Limb (tissue), 2 donors: Measurements from ENCODE around the gene SNX19.

Experiments used
- DNase-seq, 2 donors: peaks; one replicate each; pipeline ENCODE4 v3.0.0-alpha.2; 2016; ENCODE audit errors: extremely low spot score in 2 of 2

SNX19 gene

GRCh38 chr11:130908061-130908460 is 8.2 kb downstream of the SNX19 start:
- no peak for DNase-seq

GRCh38 chr11:130907229-130907628 is 9.1 kb downstream of the SNX19 start:
- DNase-seq = no peak

GRCh38 chr11:130906616-130907015 is 9.7 kb downstream of the SNX19 start:
- DNase-seq = no peak

GRCh38 chr11:130905512-130905911 is 10.8 kb downstream of the SNX19 start:
- DNase-seq = no peak

GRCh38 chr11:130904380-130904779 is 11.9 kb downstream of the SNX19 start:
- DNase-seq = no peak

GRCh38 chr11:130902380-130902779 is 13.9 kb downstream of the SNX19 start:
- no peak for DNase-seq

- no peak for DNase-seq
Observed at GRCh38 chr11:130899106-130899505, 17.2 kb downstream of the SNX19 start.

- DNase-seq = peak in 1 of 2 donors; percentile 24
Observed at GRCh38 chr11:130897262-130898182, 18.8 kb downstream of the SNX19 start.

GRCh38 chr11:130894322-130895025 is 21.8 kb downstream of the SNX19 start:
- peak; percentile 61 to 81 for DNase-seq

GRCh38 chr11:130892861-130893260 is 23.4 kb downstream of the SNX19 start:
- DNase-seq = no peak

- DNase-seq = no peak
Observed at GRCh38 chr11:130891326-130891725, 25.0 kb downstream of the SNX19 start.

- no peak for DNase-seq
Observed at GRCh38 chr11:130890039-130890745, 26.1 kb downstream of the SNX19 start.

GRCh38 chr11:130888790-130889189 is 27.5 kb downstream of the SNX19 start:
- no peak for DNase-seq

GRCh38 chr11:130886704-130887103 is 29.6 kb downstream of the SNX19 start:
- DNase-seq = no peak

- DNase-seq = no peak
Observed at GRCh38 chr11:130882138-130882551, 34.1 kb downstream of the SNX19 start.

- DNase-seq = no peak
Observed at GRCh38 chr11:130881475-130882137, 34.7 kb downstream of the SNX19 start.

GRCh38 chr11:130879836-130880235 is 36.4 kb downstream of the SNX19 start:
- no peak for DNase-seq

GRCh38 chr11:130876931-130877915 is 39.1 kb downstream of the SNX19 start:
- no peak for DNase-seq

GRCh38 chr11:130876100-130876499 is 40.2 kb downstream of the SNX19 start:
- no peak for DNase-seq

GRCh38 chr11:130874955-130875531 is 41.2 kb downstream of the SNX19 start:
- no peak for DNase-seq
